Neuronal stem cell (in vitro differentiated cells): Measurements from ENCODE around the gene OLIG3.

Experiments used
- DNase-seq: peaks from one replicate; pipeline ENCODE4 v3.0.0-alpha.2; 2013; ENCODE audit warnings: low spot score
- H2AFZ ChIP-seq: one replicate; pipeline ENCODE4 v1.6.1; 2013; ENCODE audit warnings: mild to moderate bottlenecking, low read length, inconsistent platforms
- H2AK5ac ChIP-seq: 2 replicates; pipeline ENCODE4 v1.6.1; 2013; ENCODE audit warnings: low read depth, mild to moderate bottlenecking, inconsistent platforms, low read length, moderate library complexity, mixed read lengths
- H2BK120ac ChIP-seq: 2 replicates; pipeline ENCODE4 v1.6.1; 2013; ENCODE audit warnings: low read depth, mild to moderate bottlenecking, inconsistent platforms, low read length, moderate library complexity, mixed read lengths
- H2BK12ac ChIP-seq: one replicate; pipeline ENCODE4 v1.6.1; 2013; ENCODE audit warnings: low read length, inconsistent platforms
- H2BK15ac ChIP-seq: 2 replicates; pipeline ENCODE4 v1.6.1; 2013; ENCODE audit warnings: mild to moderate bottlenecking, low read length, inconsistent platforms, mixed read lengths
- H2BK5ac ChIP-seq: one replicate; pipeline ENCODE4 v1.6.1; 2013; ENCODE audit warnings: inconsistent platforms, mild to moderate bottlenecking, low read length, moderate library complexity
- H3K14ac ChIP-seq: one replicate; pipeline ENCODE4 v1.6.1; 2013; ENCODE audit warnings: low read length, inconsistent platforms
- H3K18ac ChIP-seq: 2 replicates; pipeline ENCODE4 v1.6.1; 2013; ENCODE audit warnings: low read length, inconsistent platforms
- H3K23ac ChIP-seq: 2 replicates; pipeline ENCODE4 v1.6.1; 2013; ENCODE audit warnings: low read depth, mild to moderate bottlenecking, mixed read lengths, low read length, inconsistent platforms; ENCODE audit not compliant: poor library complexity
- H3K27ac ChIP-seq: replicated peaks from 3 replicates; pipeline ENCODE4 v1.5.1; 2013; ENCODE audit warnings: low read length, inconsistent platforms
- H3K27me3 ChIP-seq, 3 experiments: 2 replicates each; pipeline ENCODE4 v1.6.1; 2013; ENCODE audit warnings: low read length in 3 of 3, mild to moderate bottlenecking in 2 of 3, inconsistent platforms in 1 of 3, low read depth in 1 of 3, mixed read lengths in 1 of 3, moderate library complexity in 1 of 3; ENCODE audit not compliant: control insufficient read depth in 3 of 3, insufficient read depth in 3 of 3
- H3K36me3 ChIP-seq, 2 donors: replicated peaks in 1 of 2; 2 replicates each; pipeline ENCODE4 v1.6.1; 2013; ENCODE audit warnings: low read length in 2 of 2; ENCODE audit not compliant: control insufficient read depth in 2 of 2, insufficient read depth in 2 of 2
- H3K4ac ChIP-seq: 2 replicates; pipeline ENCODE4 v1.6.1; 2013; ENCODE audit warnings: inconsistent platforms, mild to moderate bottlenecking, low read length, moderate library complexity
- H3K4me1 ChIP-seq, 2 donors: 1 replicate in 1 of 2; 2 replicates in 1 of 2; pipeline ENCODE4 v1.6.1; 2013; ENCODE audit warnings: low read length in 2 of 2, low read depth in 1 of 2; ENCODE audit not compliant: control insufficient read depth in 2 of 2, insufficient read depth in 1 of 2
- H3K4me2 ChIP-seq: one replicate; pipeline ENCODE4 v1.6.1; 2013; ENCODE audit warnings: mild to moderate bottlenecking, low read length, inconsistent platforms; ENCODE audit not compliant: insufficient read depth, poor library complexity, severe bottlenecking
- H3K4me3 ChIP-seq, 2 donors: 2 replicates each; pipeline ENCODE4 v1.5.1; 2013; ENCODE audit warnings: low read length in 2 of 2, mild to moderate bottlenecking in 2 of 2, inconsistent platforms in 1 of 2, moderate library complexity in 1 of 2
- H3K79me1 ChIP-seq: one replicate; pipeline ENCODE4 v1.6.1; 2013; ENCODE audit warnings: low read depth, mild to moderate bottlenecking, inconsistent platforms, low read length, moderate library complexity
- H3K9ac ChIP-seq: one replicate; pipeline ENCODE4 v1.6.1; 2013; ENCODE audit warnings: mild to moderate bottlenecking, low read depth, low read length, inconsistent platforms; ENCODE audit not compliant: poor library complexity
- H3K9me3 ChIP-seq, 2 donors: replicated peaks in 1 of 2; 2 replicates each; pipeline versions ENCODE3 to v1.6.1; 2013; ENCODE audit warnings: low read length in 2 of 2, mild to moderate bottlenecking in 2 of 2, inconsistent platforms in 1 of 2, low read depth in 1 of 2, mixed read lengths in 1 of 2, moderate library complexity in 1 of 2; ENCODE audit not compliant: control insufficient read depth in 2 of 2, insufficient read depth in 1 of 2
- H4K8ac ChIP-seq: one replicate; pipeline ENCODE4 v1.6.1; 2013; ENCODE audit warnings: low read depth, mild to moderate bottlenecking, inconsistent platforms, low read length, moderate library complexity
- H4K91ac ChIP-seq: one replicate; pipeline ENCODE4 v1.6.1; 2013; ENCODE audit warnings: low read length, low read depth, mild to moderate bottlenecking, inconsistent platforms; ENCODE audit not compliant: poor library complexity
- whole genome bisulfite sequencing, 2 donors: extraction: QIAGEN DNeasy Blood & Tissue Kit; methylation state at CpG; one replicate each; pipeline ENCODE4 v1.1.7; 2013; ENCODE audit warnings: missing lambda C conversion rate in 2 of 2, mixed read lengths in 1 of 2; ENCODE audit not compliant: insufficient read length in 2 of 2, insufficient replicate concordance in 1 of 2; ENCODE audit errors: extremely low coverage in 2 of 2; 5-methylcytosine and 5-hydroxymethylcytosine counted together

OLIG3 gene

DNA sequence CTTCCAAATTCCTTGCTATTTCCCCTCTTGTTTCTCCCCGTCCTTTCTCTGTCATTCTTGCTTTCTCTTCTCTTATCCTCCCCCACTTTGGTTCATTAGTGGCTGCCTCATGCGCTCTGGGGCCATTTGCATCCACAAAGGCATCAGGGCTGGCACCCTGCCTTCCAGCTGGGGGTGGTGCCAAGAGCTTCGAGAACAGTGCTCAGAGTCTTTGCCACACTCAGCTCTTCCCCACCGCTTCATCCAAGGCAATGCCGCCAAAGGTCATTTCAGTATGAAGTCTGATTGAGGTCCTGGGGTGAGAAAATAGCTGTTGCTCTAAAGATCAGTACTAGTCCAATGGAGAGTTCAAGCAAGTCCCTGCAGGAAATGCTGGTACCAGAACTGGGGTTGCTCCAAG is 22.7 kb downstream of the OLIG3 start:
- WGBS, 2 donors, result no CpG with 5 or more reads among the region's 5 CpGs
- no peak overlapping the region for H3K27ac ChIP-seq

DNA sequence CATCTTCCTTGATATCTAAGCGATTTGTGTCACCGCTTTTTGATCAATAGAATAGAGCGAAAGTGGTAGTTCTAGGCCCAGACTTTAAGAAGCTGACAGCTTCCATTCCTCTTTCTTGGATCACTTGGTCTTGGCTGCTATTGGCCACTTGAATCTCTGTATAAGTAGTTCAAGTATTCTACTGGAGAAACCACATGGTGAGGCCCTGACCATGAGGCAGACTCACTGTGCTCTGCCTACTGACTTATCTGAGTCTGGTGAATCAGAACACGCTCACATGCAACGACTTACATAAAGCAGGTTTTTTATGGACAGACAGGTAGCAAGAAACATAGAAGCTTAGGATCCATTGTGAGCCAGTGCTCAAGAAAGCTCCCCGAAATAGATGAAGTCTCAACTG is 27.0 kb downstream of the OLIG3 start:
- no peak overlapping the region for H4K91ac ChIP-seq
- no peak for DNase-seq
- H2BK15ac ChIP-seq, result no peak overlapping the region
- H3K79me1 ChIP-seq, result no peaks in the 10 kb centered on the region
- no peak overlapping the region for H3K4me3 ChIP-seq
- no peak overlapping the region for H3K9ac ChIP-seq
- no peaks in the 10 kb centered on the region for H3K36me3 ChIP-seq
- no peak overlapping the region for H3K14ac ChIP-seq
- no peaks in the 10 kb centered on the region for H3K27me3 ChIP-seq
- H3K4ac ChIP-seq, result no peak overlapping the region
- H2AK5ac ChIP-seq, result no peak overlapping the region
- no peak overlapping the region for H3K4me2 ChIP-seq
- no peak overlapping the region for H4K8ac ChIP-seq
- no peak overlapping the region for H3K18ac ChIP-seq
- H3K9me3 ChIP-seq, result no peaks in the 10 kb centered on the region
- H2BK12ac ChIP-seq, result no peak overlapping the region
- H2BK120ac ChIP-seq, result no peak overlapping the region
- H2AFZ ChIP-seq, result no peak overlapping the region
- WGBS, 2 donors, result no CpG with 5 or more reads among the region's 6 CpGs
- no peak overlapping the region for H2BK5ac ChIP-seq
- H3K4me1 ChIP-seq, result no peaks in the 10 kb centered on the region
- H3K27ac ChIP-seq, result no peak overlapping the region
- no peak overlapping the region for H3K23ac ChIP-seq

More for the DNA sequence above, 22.7 kb downstream of the OLIG3 start:
- Histone ChIP-seq H3K4me1 (peaks cover 0 to 5% of the 10 kb centered on the region in 2 donors), H3K9me3 (no peaks in the 10 kb centered on the region), H3K4me2 (no peak overlapping the region), H3K14ac (no peak overlapping the region), H4K91ac (no peak overlapping the region), H2BK15ac (no peak overlapping the region), H2BK12ac (no peak overlapping the region), H3K4ac (no peak overlapping the region), H2AFZ (no peak overlapping the region), H2BK120ac (no peak overlapping the region), H3K9ac (no peak overlapping the region), H4K8ac (no peak overlapping the region), H2BK5ac (no peak overlapping the region), H3K27me3 (peaks cover 0 to 16% (median 0%) of the 10 kb centered on the region in 3 experiments), H3K4me3 (no peak overlapping the region), H3K18ac (no peak overlapping the region), H3K79me1 (no peaks in the 10 kb centered on the region), H3K23ac (no peak overlapping the region), H2AK5ac (no peak overlapping the region), H3K36me3 (no peaks in the 10 kb centered on the region)
- DNase-seq, result no peak

DNA sequence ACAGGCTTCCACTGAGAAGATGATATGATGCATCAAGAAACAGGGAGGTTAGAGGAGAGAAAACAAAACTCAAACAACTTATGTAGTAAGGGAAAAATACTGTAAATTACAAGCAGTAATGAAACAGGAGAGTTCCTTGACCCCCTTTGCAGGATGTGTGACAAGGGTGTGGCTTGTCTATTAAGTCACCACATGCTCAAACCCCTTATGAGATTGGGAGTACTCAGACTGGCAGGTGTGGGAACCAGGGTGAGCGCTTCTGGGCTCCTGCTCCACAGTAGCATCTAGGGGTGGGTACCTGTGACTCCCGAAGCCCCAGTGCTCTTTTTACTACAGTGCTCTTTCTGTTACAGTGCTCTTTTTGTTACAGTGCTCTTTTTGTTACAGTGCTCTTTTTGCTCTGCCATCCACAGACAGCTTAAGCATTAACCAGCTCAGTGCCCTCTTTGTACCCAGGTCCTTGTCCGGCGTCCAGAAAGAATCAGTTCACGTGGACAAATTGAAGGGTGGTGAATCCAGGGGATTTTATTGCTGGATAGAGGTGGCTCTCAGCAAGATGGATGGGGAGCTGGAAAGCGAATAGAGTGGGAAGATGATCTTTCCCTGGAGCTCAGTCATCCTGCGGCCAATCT is 28.7 kb downstream of the OLIG3 start:
- no peaks in the 10 kb centered on the region for H3K79me1 ChIP-seq
- H3K4me3 ChIP-seq, result no peak overlapping the region
- no peak overlapping the region for H2BK5ac ChIP-seq
- WGBS, 2 donors, result no CpG with 5 or more reads among the region's 7 CpGs
- H2BK120ac ChIP-seq, result no peak overlapping the region
- no peak overlapping the region for H3K23ac ChIP-seq
- no peak overlapping the region for H3K9ac ChIP-seq
- H3K4me1 ChIP-seq, result no peaks in the 10 kb centered on the region
- no peak for DNase-seq
- H3K36me3 ChIP-seq, result no peaks in the 10 kb centered on the region
- H3K18ac ChIP-seq, result no peak overlapping the region
- H4K91ac ChIP-seq, result no peak overlapping the region
- no peaks in the 10 kb centered on the region for H3K9me3 ChIP-seq
- H2BK12ac ChIP-seq, result no peak overlapping the region
- no peak overlapping the region for H2BK15ac ChIP-seq
- H3K4ac ChIP-seq, result no peak overlapping the region
- no peak overlapping the region for H3K14ac ChIP-seq
- no peaks in the 10 kb centered on the region for H3K27me3 ChIP-seq
- H2AFZ ChIP-seq, result no peak overlapping the region
- H3K27ac ChIP-seq, result no peak overlapping the region
- no peak overlapping the region for H4K8ac ChIP-seq
- H3K4me2 ChIP-seq, result no peak overlapping the region
- H2AK5ac ChIP-seq, result no peak overlapping the region

DNA sequence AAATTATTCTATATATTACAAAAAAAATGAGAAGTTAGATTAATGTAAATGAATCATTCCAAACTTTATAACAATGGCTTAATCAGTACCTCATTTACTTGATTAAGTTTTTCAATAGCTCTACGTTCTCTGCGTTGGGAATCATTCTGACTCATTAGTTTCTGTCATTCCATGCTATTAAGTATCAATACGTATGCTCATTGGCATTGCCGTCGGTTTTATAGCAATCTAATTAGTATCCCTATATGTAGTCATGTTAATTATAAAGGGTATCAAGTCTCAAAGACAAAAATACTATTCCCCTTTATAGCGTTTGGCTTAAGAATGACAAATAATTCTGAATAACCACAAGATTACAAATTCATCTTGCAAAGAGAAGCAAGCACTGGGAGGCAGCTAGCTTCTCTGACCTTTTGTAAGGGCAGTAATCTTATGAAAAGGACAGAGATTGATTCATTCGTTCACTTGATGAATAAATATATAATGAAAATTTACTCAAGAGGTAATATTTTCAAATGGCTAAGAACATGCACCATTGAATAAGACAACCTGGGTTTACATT is 41.8 kb downstream of the OLIG3 start:
- H3K36me3 ChIP-seq, result no peaks in the 10 kb centered on the region
- H3K9ac ChIP-seq, result no peak overlapping the region
- no CpG with 5 or more reads among the region's 7 CpGs for WGBS, 2 donors
- no peak overlapping the region for H3K4ac ChIP-seq
- no peak overlapping the region for H3K4me3 ChIP-seq
- no peak overlapping the region for H2BK5ac ChIP-seq
- no peak overlapping the region for H3K23ac ChIP-seq
- no peak overlapping the region for H4K91ac ChIP-seq
- H2AK5ac ChIP-seq, result no peak overlapping the region
- H3K79me1 ChIP-seq, result no peaks in the 10 kb centered on the region
- H3K14ac ChIP-seq, result no peak overlapping the region
- H2BK12ac ChIP-seq, result no peak overlapping the region
- H3K4me2 ChIP-seq, result no peak overlapping the region
- H3K27ac ChIP-seq, result no peak overlapping the region
- H2AFZ ChIP-seq, result no peak overlapping the region
- no peak overlapping the region for H2BK15ac ChIP-seq
- H2BK120ac ChIP-seq, result no peak overlapping the region
- H3K9me3 ChIP-seq, result no peaks in the 10 kb centered on the region
- H3K27me3 ChIP-seq, result no peaks in the 10 kb centered on the region
- H3K18ac ChIP-seq, result no peak overlapping the region
- DNase-seq, result no peak
- H3K4me1 ChIP-seq, result no peaks in the 10 kb centered on the region
- H4K8ac ChIP-seq, result no peak overlapping the region
